NCI-H1694 (cell line): ENCODE data around the gene SPNS2.

ENCODE experiments used
- DNase-seq: peaks from one replicate; lab custom pipeline; 2025; lab: John Stamatoyannopoulos, UW

The SPNS2 gene

DNA sequence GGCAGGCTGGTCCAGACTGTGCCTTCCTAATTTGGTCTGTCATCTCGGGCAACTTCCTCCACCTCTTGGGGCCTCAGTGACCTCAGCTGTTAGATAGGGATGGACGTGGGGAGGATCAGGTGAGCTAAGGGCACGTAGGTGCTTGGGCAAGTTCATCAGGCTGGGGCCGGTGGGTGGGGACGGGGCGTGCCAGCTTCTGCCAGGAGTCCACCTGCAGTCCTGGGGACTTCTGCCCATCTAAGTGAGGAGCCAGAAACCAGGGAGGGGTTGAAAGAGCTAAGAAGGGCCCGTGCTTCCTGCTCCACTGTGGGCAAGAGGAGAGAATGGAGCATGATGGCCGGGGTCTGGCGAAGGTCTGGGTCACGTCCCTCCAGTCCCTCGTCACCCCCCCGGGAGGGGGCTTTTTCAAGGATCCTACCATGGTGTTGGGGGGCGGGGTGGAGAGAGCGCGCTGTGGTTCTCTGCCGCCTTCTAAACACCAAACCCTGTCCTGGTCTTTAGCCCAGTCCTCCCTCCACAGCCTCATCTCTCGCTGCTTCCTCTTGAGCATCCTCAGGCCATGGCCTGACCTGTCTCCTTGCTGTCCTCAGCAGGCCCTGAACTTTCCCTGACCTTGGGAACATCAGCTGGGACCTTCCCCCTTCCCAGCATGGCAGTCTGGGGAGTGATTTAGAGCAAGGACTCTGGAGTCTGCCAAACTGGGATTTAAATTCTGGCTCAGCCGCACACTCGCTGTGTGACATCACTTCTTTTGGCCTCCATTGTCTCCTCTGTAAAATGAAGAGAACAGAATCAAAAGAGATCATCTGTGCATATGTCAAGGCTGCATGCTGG, 21.6 kb downstream of the SPNS2 start:
- no peak for DNase-seq

DNA sequence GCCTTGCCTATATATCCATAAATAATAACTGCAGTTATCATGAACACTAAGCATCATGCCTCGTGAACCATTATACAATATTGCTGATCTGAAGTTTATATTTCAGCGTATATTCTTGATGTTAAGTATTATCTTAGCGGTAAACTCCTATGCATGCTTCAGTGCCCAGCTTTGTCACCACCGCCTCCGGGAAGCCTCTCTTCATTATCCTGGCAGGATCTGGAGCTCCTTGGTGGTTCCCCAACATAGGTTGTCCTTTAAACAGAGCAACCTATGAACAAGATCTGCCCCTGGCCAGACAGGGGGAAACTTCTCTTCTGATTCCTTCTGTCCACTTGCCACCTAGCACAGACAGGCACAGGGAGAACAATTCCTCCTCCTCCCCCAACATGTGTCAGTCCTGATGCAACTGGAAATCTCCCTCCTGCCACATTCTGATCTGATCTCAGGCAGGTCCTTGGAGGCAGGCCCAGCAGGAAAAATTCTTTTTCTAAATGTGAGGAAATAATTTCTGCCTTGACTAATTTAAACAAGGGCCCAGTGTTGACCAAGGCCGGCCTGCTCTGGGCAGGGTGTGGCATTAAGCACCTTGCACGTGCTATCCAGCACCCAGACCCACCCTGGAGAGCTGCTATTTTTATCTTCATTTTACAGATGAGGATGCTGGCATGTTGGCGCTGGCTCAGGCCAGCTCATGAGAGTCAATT, 22.4 kb downstream of the SPNS2 start:
- DNase-seq = no peak

DNA sequence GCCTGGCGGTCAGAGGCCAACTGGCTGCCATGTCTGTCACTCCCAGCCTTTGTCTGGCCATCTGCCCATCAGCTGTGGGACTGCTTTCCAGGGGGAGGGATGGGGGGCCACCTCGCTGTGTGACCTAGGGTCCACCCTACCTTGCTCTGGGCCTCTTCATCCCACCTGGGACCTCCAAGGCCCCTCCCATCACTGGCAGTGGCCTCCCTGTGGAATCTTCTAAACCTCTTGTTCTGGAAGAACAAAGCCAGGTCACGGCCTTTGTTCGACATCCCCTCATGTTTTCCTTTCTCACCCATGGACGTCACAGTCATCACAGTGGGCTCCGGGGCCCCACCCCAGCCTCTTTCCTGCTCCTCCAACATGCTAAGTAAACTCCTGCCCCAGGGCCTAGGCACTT, 24.0 kb downstream of the SPNS2 start:
- DNase-seq = no peak

DNA sequence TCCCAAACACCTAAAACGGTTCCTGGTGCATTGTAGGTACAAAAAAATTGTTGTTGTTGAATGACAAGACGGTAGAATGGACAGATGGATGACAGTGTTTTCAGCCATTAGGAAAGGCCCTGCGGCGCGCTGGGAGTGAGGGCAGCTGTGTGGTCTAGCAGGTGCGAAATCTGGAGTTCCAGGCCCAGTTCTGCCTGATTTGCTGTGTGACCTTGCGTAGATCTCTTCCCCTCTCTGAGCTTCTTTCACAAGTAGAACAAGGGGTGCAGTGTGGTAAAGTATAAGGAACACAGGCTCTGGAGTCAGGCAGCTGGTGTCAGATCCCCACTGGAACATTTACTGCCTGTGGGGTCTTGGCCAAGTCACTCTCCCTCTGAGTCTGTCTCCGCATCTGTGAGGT, 25.3 kb downstream of the SPNS2 start:
- DNase-seq = no peak

DNA sequence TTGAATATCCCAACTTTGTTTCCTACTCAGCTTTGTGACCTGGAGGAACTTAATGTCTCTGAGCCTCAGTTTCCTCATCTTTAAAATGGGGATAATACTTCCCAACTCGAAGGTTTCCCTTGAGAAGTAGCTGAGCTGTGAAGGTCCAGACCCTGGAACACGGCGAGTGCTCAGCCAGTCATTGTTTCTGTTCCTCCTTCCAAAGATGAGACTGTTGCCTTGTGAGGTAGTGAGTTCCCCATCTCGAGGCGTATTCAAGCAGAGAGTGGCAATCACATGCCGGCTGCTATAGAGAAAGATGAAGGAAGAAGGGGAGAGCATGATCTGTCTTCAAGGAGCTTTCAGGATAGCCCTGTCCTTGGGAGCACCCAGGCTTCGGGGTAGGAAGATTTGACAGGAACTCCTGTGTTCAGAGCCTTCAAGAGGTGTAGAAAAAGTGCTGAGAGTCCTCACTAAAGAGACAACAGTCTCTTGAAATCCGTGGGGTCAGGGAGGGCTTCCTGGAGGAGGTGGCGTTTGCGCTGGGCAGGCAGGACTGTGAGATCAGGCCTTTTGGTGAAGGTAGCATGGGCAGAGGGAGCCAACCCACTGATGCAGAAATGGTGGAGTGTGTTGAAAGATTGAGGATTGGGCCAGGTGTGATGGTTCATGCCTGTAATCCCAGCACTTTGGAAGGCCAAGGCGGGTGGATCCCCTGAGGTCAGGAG, 27.2 kb downstream of the SPNS2 start:
- DNase-seq = no peak

DNA sequence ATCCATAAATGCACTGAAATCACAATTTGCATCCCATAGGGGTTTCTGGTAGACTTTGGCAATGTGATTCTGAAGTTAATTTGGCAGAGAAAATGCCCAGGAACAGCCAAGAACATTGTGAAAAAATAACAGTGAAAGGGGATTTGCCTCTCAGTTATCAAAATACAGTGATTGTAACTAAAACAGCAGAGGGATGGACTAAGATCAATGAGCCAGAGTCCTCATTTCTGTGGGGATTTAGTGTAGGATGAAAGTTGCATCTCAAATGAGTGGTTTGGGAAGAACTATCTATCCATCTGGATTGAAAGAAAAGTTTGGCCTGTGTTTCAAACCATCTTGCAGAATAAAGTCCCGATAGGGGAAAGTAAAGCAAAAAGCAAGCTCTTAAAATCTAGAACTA, 28.5 kb downstream of the SPNS2 start:
- DNase-seq = no peak

DNA sequence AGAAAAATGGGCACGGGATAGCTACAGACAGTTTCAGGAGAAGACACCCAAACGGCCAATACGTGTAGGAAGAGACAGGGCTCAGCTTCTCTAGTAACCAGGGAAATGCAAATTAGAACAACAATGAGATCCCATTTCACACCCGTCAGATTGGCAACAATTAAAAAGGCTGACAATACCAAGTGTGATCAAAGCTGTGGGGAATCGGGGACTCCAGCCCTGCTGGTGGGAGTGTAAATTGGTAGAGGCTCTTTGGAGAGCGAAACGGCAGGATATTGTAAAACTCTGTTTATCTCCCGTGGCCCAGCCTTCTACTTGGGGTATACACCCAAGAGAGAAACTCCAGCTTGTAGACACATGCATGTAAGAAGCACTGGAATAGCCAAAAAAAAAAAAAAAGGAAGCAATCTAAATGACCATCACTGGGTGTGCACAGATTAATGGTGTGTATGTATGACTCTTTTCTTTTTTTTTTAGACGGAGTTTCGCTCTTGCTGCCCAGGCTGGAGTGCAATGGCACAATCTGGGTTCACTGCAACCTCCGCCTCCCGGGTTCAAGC, 29.0 kb downstream of the SPNS2 start:
- no peak for DNase-seq

DNA sequence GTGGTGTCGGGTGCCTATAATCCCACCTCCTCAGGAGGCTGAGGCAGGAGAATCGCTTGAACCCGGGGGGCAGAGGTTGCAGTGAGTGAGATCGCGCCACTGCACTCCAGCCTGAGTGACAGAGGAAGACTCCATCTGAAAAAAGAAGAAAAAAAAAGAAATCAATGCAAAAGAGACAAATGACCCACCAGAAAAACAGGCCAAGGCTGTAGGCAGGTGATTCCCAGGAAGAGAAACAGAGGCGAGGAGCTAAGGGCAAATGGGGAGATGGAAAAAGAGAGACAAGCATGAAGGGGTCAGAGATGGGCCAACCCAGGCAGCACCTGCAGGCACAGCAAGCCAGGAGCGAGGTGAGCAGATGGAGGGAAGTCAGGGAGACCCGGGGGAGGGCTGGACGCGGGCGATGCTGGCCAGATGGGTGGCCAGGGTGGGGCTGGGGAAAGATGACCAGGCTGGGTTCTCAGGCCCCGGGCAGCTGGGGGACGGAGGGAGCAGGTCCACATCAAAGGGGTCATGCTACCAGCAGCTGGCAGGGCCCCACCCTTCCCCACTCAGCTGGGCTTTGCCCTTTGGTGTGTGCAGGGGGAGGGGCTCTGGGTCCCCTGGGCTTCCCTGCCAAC, 31.0 kb downstream of the SPNS2 start:
- DNase-seq = no peak

DNA sequence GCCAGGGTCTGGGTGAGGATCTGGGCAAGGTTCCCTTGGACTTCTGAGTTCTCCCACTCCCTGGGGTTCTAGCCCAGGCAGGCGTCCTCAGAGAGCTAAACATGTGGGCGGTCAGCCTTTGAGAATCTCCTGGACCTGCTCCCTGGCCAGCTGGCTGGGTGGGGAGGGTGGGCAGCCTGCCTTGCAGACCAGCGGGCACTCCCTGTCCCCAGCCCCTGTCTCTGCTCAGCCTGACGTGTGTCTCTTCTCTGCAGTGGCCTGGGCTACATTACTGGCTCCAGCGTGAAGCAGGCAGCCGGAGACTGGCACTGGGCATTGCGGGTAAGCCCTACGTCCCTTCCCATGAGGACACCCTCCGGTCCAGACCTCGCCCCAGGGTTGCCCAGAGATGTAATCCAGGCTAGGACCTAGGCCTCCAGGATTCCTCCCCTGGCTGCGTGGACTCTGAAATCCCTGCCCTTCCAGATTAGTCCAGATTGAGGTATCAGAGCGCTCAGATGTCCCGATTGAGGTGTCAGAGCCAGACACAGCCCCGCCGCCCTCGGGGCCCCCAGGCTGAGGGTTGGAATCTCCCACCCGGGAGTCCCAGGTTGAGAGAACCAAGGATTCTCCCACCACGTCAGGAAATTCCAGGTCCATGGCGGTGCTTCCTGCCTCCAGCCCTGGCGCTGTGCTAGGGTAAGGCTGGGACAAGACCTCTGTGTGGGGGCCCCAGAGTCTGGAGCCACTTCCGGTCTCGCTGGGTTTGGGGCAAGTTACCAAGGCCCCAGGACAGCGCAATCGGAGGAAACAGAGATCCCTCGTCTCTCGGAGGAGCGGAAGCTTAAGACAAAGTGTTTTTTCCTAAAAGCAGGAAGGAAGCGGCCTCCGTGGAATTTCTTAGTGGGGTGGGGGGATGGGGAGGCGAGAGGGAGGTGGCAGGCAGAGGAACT, 32.4 kb downstream of the SPNS2 start:
- no peak for DNase-seq

DNA sequence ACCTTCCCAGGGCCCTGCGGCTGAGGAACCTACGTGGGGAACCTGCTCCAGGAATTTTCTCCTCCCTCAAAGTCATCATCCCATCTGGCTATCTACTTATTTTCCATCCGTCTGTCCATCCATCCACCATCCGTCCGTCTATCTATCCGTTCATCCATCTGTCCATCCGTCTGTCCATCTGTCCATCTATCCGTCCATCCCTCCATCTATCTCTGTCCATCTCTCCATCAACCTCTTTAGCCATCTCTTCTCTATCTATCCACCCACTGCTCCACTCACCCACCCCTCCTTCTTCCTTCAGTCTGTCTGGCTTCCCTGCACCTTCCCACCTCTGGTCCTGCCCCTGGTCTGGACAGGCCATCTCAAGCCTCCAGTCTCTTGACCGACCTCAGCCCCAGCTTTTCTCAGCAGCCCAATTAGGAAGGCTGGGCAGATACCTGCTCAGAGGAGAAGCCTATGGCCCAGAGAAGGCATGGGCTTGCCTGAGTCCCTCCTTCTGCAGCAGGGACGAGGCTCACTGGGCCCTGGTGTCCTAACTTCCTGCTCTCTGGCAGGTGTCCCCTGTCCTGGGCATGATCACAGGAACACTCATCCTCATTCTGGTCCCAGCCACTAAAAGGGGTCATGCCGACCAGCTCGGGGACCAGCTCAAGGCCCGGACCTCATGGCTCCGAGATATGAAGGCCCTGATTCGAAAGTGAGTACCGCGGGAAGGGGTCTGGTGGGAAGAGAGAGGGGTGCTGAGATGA, 33.5 kb downstream of the SPNS2 start:
- no peak for DNase-seq

DNA sequence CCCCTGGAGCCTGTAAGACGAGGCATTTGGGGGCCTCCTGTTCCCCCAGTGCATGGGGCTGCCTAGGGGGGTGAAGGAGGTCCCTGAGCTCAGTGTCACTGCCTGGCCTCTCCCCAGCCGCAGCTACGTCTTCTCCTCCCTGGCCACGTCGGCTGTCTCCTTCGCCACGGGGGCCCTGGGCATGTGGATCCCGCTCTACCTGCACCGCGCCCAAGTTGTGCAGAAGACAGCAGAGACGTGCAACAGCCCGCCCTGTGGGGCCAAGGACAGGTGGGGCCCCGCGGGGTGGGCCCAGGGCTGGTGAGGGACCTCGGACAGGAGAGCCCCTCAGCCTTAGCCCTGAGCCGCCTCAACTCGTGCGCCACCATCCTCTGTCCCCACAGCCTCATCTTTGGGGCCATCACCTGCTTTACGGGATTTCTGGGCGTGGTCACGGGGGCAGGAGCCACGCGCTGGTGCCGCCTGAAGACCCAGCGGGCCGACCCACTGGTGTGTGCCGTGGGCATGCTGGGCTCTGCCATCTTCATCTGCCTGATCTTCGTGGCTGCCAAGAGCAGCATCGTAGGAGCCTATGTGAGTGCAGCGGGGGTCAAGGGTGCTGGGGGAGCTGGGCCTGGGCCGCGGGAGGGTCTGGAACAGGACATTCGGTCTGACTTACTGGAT, 34.3 kb downstream of the SPNS2 start:
- no peak for DNase-seq

DNA sequence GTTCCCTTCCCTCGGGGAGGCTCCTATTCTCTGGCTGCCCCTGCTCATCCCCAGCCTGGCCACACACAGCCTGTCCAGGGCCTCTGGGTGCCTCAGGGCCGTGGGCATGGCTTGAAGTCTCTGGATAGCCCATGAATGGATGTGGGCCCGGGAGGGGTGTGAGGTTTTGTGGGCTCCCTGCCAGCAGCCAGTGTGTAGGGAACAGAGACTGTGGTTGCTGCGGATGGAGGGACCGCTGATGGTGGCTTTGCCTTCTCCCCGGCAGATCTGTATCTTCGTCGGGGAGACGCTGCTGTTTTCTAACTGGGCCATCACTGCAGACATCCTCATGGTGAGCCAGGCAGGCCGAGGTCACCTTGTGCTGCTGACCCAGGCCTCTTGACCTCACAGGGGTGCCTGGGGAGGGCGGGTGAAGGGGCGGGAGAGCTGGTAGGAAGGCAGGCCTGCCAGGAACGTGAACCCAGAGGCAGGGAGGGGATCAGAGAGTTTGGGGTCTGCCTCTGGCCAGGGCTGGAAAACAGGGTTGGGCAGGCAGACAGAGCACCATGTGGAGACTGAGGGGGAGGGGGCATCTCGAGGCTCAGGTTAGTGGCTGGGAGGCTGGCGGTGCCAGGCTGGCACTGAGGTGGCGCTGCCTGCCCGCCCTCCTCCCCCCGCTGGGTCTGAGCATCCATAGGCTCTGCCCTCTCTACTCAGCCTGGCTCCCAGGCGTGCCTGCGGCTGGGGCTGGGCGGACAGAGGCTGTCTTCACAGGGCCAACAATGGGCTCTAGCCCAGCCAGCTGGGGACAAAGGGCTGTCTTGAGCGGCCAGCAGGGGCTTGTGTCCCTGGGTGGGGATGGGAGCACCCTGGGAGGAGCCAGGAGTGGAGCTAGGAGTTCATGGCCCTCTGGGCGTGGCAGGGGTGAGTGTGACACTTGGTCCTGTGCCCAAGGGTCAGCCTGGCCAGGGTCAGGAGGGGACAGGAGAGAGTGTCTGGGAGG, 35.1 kb downstream of the SPNS2 start:
- DNase-seq = no peak

DNA sequence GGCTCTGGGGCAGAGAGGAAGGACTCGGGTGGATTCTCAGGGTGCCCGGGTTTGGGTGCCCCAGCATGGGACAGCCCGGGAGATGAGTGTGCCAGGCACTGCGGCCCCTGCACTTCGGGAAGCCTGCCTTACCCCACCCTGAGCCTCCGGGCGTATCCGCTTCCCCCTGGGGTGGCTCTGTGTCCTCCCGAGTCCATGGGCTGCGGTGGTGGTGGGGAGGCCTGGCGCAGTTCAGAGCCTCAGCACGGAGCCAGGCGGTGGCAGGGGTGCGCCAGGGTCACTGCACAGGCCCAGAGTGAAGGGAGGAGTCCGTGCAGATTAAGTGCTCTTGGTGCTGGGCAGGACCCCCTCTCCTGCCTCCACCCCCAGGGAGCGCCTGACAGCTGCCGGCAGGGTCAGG, 35.8 kb downstream of the SPNS2 start:
- no peak for DNase-seq

DNA sequence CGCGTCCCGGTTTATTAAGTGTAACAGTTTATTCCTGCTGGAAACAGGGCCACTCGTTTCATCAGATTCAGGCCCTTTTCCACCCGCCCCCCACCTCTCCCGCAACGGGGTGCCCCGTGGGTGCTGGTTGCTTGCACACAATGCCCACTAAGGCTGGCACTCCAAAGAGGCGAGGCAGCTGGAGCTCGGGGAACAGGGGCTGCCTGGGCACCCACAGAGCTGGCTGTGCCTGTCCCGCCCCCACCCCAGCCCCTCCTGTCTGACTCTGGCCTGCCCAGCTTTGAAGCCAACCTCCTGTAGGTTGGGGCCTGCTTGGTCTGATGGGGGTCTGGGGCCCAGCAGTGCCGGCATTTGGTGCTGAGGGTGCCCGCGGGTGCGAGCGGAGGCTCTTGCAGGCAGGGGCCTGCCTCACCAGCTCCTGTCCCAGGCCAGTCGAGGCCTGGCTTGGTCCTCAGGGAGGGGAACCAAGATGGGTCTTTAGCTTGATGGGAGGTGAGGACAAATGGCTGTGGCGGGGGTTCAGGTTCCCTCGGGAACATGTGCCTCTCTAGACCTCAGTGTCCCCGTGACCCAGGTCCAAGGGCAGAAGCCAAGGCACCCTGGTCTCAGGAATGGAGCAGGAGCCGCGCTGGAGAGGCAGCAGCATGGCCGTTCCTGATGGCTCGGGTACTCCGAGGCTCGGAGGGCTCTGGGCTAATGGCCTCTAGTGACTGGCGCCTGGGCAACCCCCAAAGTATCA, 36.4 kb downstream of the SPNS2 start:
- no peak for DNase-seq

DNA sequence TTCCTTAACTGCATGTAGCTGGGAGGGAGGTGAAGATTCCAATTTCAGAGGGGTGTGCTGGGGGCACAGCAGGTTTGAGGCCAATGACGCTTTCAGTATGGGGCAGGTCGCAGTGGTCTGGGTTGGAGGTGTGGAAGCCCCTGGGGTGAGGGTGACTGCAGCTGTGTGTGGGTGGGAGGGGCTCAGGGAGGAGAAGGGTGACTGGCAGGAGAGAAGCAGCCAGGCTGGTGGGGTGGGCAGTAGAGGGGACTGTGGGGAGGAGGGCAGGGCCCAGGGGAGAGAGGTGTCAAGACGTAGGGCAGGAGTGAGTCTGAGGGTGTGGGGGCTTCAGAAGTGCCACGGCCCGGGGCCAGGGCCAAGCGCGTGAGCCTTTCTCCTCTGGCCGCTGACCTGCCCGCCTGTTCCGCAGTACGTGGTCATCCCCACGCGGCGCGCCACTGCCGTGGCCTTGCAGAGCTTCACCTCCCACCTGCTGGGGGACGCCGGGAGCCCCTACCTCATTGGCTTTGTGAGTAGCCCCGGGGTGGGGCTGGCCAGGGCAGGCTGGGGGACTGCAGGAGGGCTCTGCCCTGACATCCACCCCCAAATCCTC, 37.1 kb downstream of the SPNS2 start:
- no peak for DNase-seq

DNA sequence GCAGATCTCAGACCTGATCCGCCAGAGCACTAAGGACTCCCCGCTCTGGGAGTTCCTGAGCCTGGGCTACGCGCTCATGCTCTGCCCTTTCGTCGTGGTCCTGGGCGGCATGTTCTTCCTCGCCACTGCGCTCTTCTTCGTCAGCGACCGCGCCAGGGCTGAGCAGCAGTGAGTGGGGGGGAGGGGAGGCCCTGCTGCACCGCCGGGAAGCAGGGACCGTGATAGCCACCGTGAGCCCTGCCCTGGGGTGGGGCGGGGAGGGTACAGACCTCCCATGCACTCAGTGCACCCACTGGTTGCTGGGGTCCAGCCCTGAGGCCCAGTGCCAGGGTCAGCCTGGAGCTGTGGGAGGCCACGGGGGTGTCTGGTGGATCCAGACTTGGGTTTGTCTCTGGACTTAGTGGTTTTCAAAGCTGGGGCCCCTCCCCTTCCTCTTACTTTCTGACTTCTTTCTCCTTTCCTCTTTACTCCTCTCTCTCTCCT, 37.6 kb downstream of the SPNS2 start:
- no peak for DNase-seq

DNA sequence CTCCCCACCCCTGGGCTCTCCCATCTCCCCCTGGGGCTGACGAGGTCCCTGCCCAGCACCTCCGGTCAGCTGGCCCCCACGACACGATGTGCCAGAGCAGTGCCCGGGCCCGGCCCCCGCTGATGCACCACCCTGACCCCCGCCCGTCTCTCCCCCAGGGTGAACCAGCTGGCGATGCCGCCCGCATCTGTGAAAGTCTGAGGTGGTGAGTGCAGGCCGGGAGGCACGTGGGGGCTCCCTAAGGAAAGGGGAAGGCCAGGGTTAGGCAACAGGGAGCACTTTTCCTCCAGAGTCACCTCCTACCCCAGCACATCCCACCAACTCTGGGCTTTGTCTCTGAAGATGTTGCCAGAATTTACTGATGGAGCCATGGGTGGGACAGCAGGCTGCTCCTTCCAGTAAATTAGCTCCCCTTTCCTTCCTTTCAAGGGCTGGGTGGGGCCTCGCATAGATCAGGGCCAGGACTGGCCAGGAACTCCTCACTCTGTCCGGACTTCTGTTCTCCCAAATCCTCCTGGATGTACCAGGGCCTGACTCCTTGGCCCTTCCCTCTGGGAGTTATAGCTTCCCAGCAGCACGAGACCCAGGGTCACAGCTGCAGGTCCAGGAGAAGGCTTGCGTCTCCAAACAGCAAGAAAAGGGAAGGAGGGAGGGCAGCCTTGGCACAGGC, 38.2 kb downstream of the SPNS2 start:
- no peak for DNase-seq
